ENCODE measurements around the gene RASSF1.

DNA sequence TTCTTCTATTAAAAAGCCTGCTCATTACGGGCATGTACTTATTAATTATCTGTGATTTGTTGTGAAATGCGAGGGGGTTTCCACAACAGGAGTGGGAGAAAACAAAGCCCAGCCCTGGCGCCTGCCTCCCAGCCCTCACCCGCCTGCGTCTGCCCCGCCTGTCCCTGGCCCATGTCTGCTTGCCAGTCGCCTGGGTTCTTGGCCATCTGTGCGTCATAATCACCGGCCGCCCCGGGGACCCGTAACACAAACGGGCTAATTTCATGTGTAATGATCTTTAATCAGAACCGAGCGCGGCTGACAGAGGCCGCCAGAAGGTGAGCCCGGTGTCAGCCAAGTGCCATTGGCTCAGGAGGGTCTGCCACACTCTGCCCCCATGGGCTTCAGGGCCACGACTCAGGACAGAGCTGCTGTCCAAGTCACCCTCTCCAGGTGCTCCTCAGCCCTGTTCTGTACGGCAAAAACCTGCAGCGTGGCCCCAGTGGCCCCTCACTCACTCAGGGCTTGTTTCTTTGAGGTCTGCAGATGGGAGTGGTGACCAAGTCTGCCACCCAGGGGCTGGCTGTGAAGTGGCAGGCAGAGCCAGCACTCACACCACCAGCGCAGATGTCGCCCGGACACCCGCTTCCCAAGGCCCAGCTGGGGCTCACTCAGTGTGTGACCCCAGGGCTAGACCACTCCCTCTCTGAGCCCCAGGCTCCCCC, 47.5 kb upstream of the RASSF1 start:
- no peak for TF ChIP-seq POLR2A (IDR thresholded peaks at IDR 0.05)
- TF ChIP-seq, protein P1, sequence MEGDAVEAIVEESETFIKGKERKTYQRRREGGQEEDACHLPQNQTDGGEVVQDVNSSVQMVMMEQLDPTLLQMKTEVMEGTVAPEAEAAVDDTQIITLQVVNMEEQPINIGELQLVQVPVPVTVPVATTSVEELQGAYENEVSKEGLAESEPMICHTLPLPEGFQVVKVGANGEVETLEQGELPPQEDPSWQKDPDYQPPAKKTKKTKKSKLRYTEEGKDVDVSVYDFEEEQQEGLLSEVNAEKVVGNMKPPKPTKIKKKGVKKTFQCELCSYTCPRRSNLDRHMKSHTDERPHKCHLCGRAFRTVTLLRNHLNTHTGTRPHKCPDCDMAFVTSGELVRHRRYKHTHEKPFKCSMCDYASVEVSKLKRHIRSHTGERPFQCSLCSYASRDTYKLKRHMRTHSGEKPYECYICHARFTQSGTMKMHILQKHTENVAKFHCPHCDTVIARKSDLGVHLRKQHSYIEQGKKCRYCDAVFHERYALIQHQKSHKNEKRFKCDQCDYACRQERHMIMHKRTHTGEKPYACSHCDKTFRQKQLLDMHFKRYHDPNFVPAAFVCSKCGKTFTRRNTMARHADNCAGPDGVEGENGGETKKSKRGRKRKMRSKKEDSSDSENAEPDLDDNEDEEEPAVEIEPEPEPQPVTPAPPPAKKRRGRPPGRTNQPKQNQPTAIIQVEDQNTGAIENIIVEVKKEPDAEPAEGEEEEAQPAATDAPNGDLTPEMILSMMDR (IDR thresholded peaks at IDR 0.05), result peak in 6 of 7 experiments; percentile 26 to 61 (median 54)

All from body of pancreas (tissue), 4 donors.